HepG2 (cell line): Measurements from ENCODE around the gene ARL2. TPM values are rescaled to one million over a fixed set of nuclear protein-coding genes. Genes with fewer than 3 reads are reported as not detected.

Experiments used
- BRF2 ChIP-seq: sonication (generic); formaldehyde crosslinking; IDR thresholded peaks from 2 replicates; pipeline ENCODE4 v1.8.1; 2022; ENCODE audit warnings: mild to moderate bottlenecking, missing genetic modification reagents
- FOXK1 ChIP-seq: sonication (generic); formaldehyde crosslinking; IDR thresholded peaks from 2 replicates; pipeline ENCODE4 v1.4.0; 2020; ENCODE audit warnings: low read depth, missing genetic modification reagents, borderline replicate concordance
- IRF2 ChIP-seq: IDR thresholded peaks from 2 replicates; pipeline ENCODE4 v1.6.1; 2018; ENCODE audit warnings: missing genetic modification reagents, missing compliant biosample characterization
- ISL2 ChIP-seq: sonication (generic); formaldehyde crosslinking; IDR thresholded peaks from 2 replicates; pipeline ENCODE4 v1.5.0; 2020; ENCODE audit warnings: missing genetic modification reagents
- KDM2A ChIP-seq: sonication (generic); formaldehyde crosslinking; IDR thresholded peaks from 2 replicates; pipeline ENCODE4 v1.4.0; 2020; ENCODE audit warnings: low read depth, missing genetic modification reagents, borderline replicate concordance
- LBX2 ChIP-seq: sonication (generic); formaldehyde crosslinking; IDR thresholded peaks from 2 replicates; pipeline ENCODE4 v1.5.0; 2020; ENCODE audit warnings: missing genetic modification reagents, mild to moderate bottlenecking, borderline replicate concordance
- MYPOP ChIP-seq: sonication (generic); formaldehyde crosslinking; IDR thresholded peaks from 2 replicates; pipeline ENCODE4 v1.8.1; 2023; ENCODE audit warnings: mild to moderate bottlenecking, moderate library complexity, missing genetic modification reagents
- RFXAP ChIP-seq: sonication (generic); formaldehyde crosslinking; IDR thresholded peaks from 2 replicates; pipeline ENCODE4 v1.4.0; 2020; ENCODE audit warnings: missing genetic modification reagents, borderline replicate concordance
- SAP130 ChIP-seq: IDR thresholded peaks from 2 replicates; pipeline ENCODE4 v1.6.1; 2016; ENCODE audit warnings: low read depth
- THAP7 ChIP-seq: sonication (generic); formaldehyde crosslinking; IDR thresholded peaks from 2 replicates; pipeline ENCODE4 v1.8.1; 2023; ENCODE audit warnings: mild to moderate bottlenecking, missing genetic modification reagents
- TP53 ChIP-seq: sonication (generic); formaldehyde crosslinking; conservative IDR thresholded peaks from 2 replicates; pipeline ENCODE4 v1.4.0; 2020; ENCODE audit warnings: missing genetic modification reagents
- ZBTB20 ChIP-seq: sonication (generic); formaldehyde crosslinking; IDR thresholded peaks from 2 replicates; pipeline ENCODE4 v1.8.1; 2023; ENCODE audit warnings: missing genetic modification reagents, low read depth, mild to moderate bottlenecking, borderline replicate concordance
- ZBTB25 ChIP-seq: IDR thresholded peaks from 2 replicates; pipeline ENCODE4 v1.6.1; 2018; ENCODE audit warnings: missing genetic modification reagents
- ZNF282 ChIP-seq: fragments of 450-650 bp; IDR thresholded peaks from 2 replicates; pipeline ENCODE4 v1.6.1; 2018; ENCODE audit not compliant: partially characterized antibody
- ZNF432 ChIP-seq: sonication (generic); formaldehyde crosslinking; IDR thresholded peaks from 2 replicates; pipeline ENCODE4 v1.5.0; 2020; ENCODE audit warnings: missing genetic modification reagents, mild to moderate bottlenecking, borderline replicate concordance
- ZNF556 ChIP-seq: sonication (generic); formaldehyde crosslinking; IDR thresholded peaks from 2 replicates; pipeline ENCODE4 v1.4.0; 2020; ENCODE audit warnings: mild to moderate bottlenecking, missing genetic modification reagents, borderline replicate concordance
- ZNF749 ChIP-seq: sonication (generic); formaldehyde crosslinking; IDR thresholded peaks from 2 replicates; pipeline ENCODE4 v1.8.0; 2022; ENCODE audit warnings: mild to moderate bottlenecking, missing genetic modification reagents, moderate library complexity, borderline replicate concordance
- ZNF766 ChIP-seq: sonication (generic); formaldehyde crosslinking; IDR thresholded peaks from 2 replicates; pipeline ENCODE4 v1.5.0; 2020; ENCODE audit warnings: missing genetic modification reagents, borderline replicate concordance
- ZNF878 ChIP-seq: sonication (generic); formaldehyde crosslinking; IDR thresholded peaks from 2 replicates; pipeline ENCODE4 v1.8.1; 2023; ENCODE audit warnings: mild to moderate bottlenecking, missing genetic modification reagents, moderate library complexity
- ZSCAN5A ChIP-seq: sonication (generic); formaldehyde crosslinking; IDR thresholded peaks from 2 replicates; pipeline ENCODE4 v1.8.0; 2022; ENCODE audit warnings: mild to moderate bottlenecking, missing genetic modification reagents, borderline replicate concordance
- polyA plus RNA-seq, 8 experiments: library from polyadenylated mRNA; depleted of rRNA in 3 of 8; stranded (reverse) in 7 of 8; unstranded in 1 of 8; fragments of >200 nt; fragmentation: Illumina TruSeq in 4 of 8; extraction: Trizol in 4 of 8; gene quantifications; 2 replicates each; pipeline versions ENCODE4 v1.2.1 to v1.2.3, GENCODE V29; 2011 to 2016; ENCODE audit warnings: low read depth in 4 of 8, missing spikeins in 1 of 8, mixed read lengths in 1 of 8; ENCODE audit not compliant: insufficient read depth in 1 of 8
- total RNA-seq, 5 experiments: library from RNA; depleted of rRNA; stranded (reverse); fragments of >200 nt; fragmentation: Illumina TruSeq; extraction: Trizol; gene quantifications; 2 replicates each; pipeline ENCODE4 v1.2.3, GENCODE V29; 2016; ENCODE audit warnings: low read depth in 1 of 5

Gene ARL2
- total and polyA plus RNA-seq, 2 of the 13 experiments (the other 11 are each of a cell fraction or from before 2014, with no cell fraction given): 82.9 to 84.4 TPM

GRCh38 chr11:65040847-65041622 lies 27.1 kb downstream of the ARL2 start, which contains the start of gene SAC3D1 (continued):
- TF ChIP-seq ZNF556 (0 out of 2 replicates have a peak, but pooled peaks have one; percentile 28), SAP130 (peak; percentile 56), ISL2 (CRISPR knock-in tag) (peak; percentile 47; the same call in 1 of the 2 replicates), THAP7 (CRISPR knock-in tag) (0 out of 2 replicates have a peak, but pooled peaks have one; percentile 67), RFXAP (peak; percentile 67; the same call in 1 of the 2 replicates), ZNF282 (no peak), ZNF432 (no peak), TP53 (CRISPR knock-in tag) (0 out of 2 replicates have a peak, but pooled peaks have one; percentile 25), MYPOP (CRISPR knock-in tag) (peak; percentile 82), ZBTB25 (CRISPR knock-in tag) (peak; percentile 47), FOXK1 (CRISPR knock-in tag) (peak; percentile 49; the same call in 1 of the 2 replicates), ZNF749 (CRISPR knock-in tag) (peak; percentile 22; the same call in 1 of the 2 replicates), ZNF766 (peak; percentile 20; the same call in 1 of the 2 replicates), IRF2 (CRISPR knock-in tag) (peak; percentile 61; the same call in 1 of the 2 replicates), BRF2 (CRISPR knock-in tag) (peak; percentile 45; the same call in 1 of the 2 replicates), LBX2 (CRISPR knock-in tag) (peak; percentile 66; the same call in 1 of the 2 replicates), ZNF878 (no peak), ZSCAN5A (peak; percentile 64; the same call in 1 of the 2 replicates), KDM2A (CRISPR knock-in tag) (peak; percentile 96), ZBTB20 (peak; percentile 52)
